Measurements from ENCODE around the gene RPL22.

The RPL22 gene

GRCh38 chr1:6168947-6169586, 30.3 kb downstream of the RPL22 start:
- Mint-ChIP-seq H3K36me3 (ENCODE audit: low read depth) (no peaks in the 10 kb centered on the region), H3K4me1 (peaks cover 14% of the 10 kb centered on the region), H3K4me3 (no peak overlapping the region), H3K27ac (no peak overlapping the region), H3K27me3 (ENCODE audit: low read depth, poor library complexity) (peaks cover 50% of the 10 kb centered on the region), H3K9me3 (no peaks in the 10 kb centered on the region)
- DNase-seq: no peak
- TF ChIP-seq CTCF (IDR thresholded peaks at IDR 0.05): no peak

GRCh38 chr1:6167391-6168303, 31.7 kb downstream of the RPL22 start:
- no peaks in the 10 kb centered on the region for H3K36me3 Mint-ChIP-seq (ENCODE audit: low read depth)
- H3K4me1 Mint-ChIP-seq: peaks cover 14% of the 10 kb centered on the region
- peaks cover 61% of the 10 kb centered on the region for H3K27me3 Mint-ChIP-seq (ENCODE audit: low read depth, poor library complexity)
- no peak for DNase-seq
- TF ChIP-seq CTCF (IDR thresholded peaks at IDR 0.05): no peak
- no peak overlapping the region for H3K27ac Mint-ChIP-seq
- no peak overlapping the region for H3K4me3 Mint-ChIP-seq
- no peaks in the 10 kb centered on the region for H3K9me3 Mint-ChIP-seq

- Mint-ChIP-seq H3K4me1 (peaks cover 14% of the 10 kb centered on the region), H3K36me3 (ENCODE audit: low read depth) (no peaks in the 10 kb centered on the region), H3K9me3 (no peaks in the 10 kb centered on the region), H3K4me3 (no peak overlapping the region), H3K27ac (no peak overlapping the region), H3K27me3 (ENCODE audit: low read depth, poor library complexity) (peaks cover 63% of the 10 kb centered on the region)
- no peak for TF ChIP-seq CTCF (IDR thresholded peaks at IDR 0.05)
- no peak for DNase-seq
Observed at GRCh38 chr1:6166655-6167390, 32.6 kb downstream of the RPL22 start.

- DNase-seq: no peak
- no peaks in the 10 kb centered on the region for H3K36me3 Mint-ChIP-seq (ENCODE audit: low read depth)
- H3K9me3 Mint-ChIP-seq: no peaks in the 10 kb centered on the region
- no peak overlapping the region for H3K27ac Mint-ChIP-seq
- H3K4me3 Mint-ChIP-seq: no peak overlapping the region
- peaks cover 68% of the 10 kb centered on the region for H3K27me3 Mint-ChIP-seq (ENCODE audit: low read depth, poor library complexity)
- H3K4me1 Mint-ChIP-seq: peaks cover 10% of the 10 kb centered on the region
- no peak for TF ChIP-seq CTCF (IDR thresholded peaks at IDR 0.05)
Observed at GRCh38 chr1:6166221-6166620, 33.2 kb downstream of the RPL22 start.

- Mint-ChIP-seq H3K4me3 (no peak overlapping the region), H3K27ac (no peak overlapping the region), H3K9me3 (no peaks in the 10 kb centered on the region), H3K4me1 (peaks cover 9% of the 10 kb centered on the region), H3K27me3 (ENCODE audit: low read depth, poor library complexity) (peaks cover 73% of the 10 kb centered on the region), H3K36me3 (ENCODE audit: low read depth) (no peaks in the 10 kb centered on the region)
- TF ChIP-seq CTCF (IDR thresholded peaks at IDR 0.05): no peak
- DNase-seq: no peak
Observed at GRCh38 chr1:6165441-6165985, 33.9 kb downstream of the RPL22 start.

Data from nephron progenitor cell (in vitro differentiated cells).